Measurements from ENCODE around the gene GRIN2A.

GRCh38 chr16:9850817-9851216 is 331.4 kb downstream of the GRIN2A start:
- no peak for TF ChIP-seq POLR2A (IDR thresholded peaks at IDR 0.05; ENCODE audit: low read length)
- no peak for TF ChIP-seq GATA1 (IDR thresholded peaks at IDR 0.05; ENCODE audit: low read depth, low read length)

Measured in erythroblast (primary cell).